NCI-H510A treated with DMSO at 0.1 percent for 48 hours (cell line): ENCODE measurements around the gene FADD.

Source experiments
- DNase-seq: peaks from one replicate; lab custom pipeline; 2025; lab: John Stamatoyannopoulos, UW

FADD gene, protein sequence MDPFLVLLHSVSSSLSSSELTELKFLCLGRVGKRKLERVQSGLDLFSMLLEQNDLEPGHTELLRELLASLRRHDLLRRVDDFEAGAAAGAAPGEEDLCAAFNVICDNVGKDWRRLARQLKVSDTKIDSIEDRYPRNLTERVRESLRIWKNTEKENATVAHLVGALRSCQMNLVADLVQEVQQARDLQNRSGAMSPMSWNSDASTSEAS

DNA sequence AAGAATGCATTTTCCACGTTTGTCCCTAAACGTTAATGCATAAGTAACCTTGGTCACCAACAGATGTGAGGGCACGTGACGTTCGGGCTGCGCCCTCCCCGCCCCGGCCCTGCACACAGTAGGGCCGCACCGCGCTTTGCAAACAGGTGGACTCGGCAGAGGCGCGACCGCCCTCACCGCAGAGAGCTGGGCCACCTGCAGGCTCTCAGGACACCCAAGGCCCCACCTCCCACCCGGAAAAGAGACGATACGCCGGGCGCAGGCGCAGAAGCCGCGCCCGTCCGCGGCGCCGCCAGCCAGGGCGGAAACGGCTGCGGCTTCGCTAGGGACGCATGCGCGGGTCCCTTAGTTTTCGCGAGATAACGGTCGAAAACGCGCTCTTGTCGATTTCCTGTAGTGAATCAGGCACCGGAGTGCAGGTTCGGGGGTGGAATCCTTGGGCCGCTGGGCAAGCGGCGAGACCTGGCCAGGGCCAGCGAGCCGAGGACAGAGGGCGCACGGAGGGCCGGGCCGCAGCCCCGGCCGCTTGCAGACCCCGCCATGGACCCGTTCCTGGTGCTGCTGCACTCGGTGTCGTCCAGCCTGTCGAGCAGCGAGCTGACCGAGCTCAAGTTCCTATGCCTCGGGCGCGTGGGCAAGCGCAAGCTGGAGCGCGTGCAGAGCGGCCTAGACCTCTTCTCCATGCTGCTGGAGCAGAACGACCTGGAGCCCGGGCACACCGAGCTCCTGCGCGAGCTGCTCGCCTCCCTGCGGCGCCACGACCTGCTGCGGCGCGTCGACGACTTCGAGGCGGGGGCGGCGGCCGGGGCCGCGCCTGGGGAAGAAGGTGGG is at the start of gene FADD:
Gene FADD (plus strand): TSS at position 377 of the 831 bp plus-strand sequence. CDS start 164 bp downstream, at position 541.
- peak; percentile 94 for DNase-seq

DNA sequence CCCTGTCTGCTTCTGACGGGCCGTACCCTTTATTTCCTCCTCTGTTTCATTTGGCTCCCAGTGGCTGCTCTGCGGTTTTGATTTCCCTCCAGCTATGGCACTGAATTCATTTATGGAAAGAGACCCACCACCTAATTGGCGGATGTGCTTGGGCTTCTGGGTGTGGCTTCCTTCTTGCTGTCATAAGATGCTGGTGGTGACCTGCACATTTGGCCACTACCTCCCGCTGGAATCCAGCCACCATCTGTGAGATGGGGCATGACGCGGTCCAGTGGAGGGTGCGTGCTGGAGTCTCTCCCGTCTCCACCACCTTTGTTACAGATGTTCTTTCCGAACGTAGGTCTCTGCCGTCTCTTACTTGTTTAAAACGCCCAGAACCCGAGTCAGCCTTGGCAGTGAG is 47.7 kb upstream of the FADD start:
- DNase-seq, result no peak

DNA sequence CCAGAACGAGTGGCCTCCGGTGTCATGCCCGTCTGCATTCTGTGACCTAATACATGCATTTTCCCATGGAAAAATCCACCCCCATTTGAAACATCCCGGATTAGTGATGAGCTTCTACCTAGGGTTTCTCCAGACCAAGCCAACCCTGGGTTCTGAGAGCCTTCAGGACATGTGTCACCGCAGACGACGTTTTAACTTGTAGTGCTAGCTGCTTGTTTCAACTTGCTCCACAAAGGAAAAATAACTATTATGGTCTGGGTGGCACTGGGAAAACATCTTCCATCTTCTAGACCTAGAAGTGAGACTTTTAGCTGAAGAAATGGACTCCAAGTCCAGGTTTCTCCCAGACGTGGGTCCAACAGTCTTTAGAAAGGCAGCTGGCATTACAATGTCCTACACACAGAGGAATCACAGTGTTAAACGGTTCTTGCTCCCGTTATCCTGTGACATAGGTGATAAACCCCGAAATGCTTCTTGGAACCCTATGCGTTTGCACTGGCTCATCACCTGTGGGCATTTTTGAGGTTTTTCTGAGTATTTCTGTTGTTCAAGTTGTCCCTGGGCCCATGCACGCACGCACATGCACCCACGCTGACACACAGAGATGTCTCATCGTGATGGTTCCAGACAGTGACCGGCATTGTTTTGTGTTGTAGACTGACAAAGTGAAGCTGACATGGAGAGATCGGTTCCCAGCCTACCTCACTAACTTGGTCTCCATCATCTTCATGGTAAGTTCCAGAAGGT is 46.6 kb upstream of the FADD start:
- DNase-seq, result no peak

DNA sequence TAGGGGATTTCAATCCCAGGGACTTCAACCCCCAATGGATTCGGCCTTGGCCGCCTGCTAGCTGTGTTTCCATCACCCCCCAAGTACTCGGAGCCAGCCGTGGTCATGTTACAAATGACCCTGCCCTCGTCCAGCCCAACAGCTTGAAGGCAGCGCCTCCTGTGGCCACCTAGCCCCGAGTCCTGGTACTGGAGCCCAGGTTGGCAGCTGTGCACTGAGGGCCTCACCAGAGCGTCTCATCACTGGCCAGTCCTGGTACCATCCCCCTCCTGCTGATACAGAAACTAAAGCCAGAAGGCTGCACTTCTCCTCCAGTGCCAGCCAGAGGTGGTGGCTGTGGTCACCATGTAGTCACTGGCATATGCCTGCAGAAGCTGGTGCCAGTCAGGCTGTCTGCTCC is 44.9 kb upstream of the FADD start:
- no peak for DNase-seq

DNA sequence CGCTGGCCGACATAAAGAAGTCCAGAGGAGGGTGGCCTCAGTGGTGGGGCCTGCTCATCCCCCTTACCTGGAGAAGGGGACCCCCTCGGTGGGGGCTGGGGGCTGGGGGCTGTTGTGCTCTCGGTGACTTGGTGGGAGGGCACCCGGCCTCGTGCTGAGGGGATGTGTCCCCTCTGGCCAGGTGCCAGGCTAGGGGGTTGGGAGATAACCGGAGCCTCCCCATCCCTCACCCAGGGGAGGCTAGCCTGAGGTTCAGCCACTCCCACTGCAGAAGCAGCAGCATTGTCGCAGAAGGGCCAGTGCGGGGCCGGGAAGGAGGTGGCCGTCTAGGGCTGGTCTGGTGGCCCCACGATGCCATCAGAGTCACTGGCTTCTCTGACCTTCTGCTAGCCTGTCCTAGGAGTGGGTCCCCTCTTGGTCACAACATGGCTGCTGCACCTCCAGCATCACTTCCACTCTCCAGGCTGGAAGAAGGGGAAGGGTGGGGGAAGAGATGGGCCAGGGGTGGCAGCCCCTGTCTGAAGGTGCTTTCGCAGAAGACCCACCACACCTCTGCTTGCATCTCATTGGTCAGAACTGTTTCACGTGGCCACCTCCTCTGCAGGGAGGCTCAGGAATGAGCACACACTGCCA is 44.2 kb upstream of the FADD start:
- DNase-seq, result no peak

DNA sequence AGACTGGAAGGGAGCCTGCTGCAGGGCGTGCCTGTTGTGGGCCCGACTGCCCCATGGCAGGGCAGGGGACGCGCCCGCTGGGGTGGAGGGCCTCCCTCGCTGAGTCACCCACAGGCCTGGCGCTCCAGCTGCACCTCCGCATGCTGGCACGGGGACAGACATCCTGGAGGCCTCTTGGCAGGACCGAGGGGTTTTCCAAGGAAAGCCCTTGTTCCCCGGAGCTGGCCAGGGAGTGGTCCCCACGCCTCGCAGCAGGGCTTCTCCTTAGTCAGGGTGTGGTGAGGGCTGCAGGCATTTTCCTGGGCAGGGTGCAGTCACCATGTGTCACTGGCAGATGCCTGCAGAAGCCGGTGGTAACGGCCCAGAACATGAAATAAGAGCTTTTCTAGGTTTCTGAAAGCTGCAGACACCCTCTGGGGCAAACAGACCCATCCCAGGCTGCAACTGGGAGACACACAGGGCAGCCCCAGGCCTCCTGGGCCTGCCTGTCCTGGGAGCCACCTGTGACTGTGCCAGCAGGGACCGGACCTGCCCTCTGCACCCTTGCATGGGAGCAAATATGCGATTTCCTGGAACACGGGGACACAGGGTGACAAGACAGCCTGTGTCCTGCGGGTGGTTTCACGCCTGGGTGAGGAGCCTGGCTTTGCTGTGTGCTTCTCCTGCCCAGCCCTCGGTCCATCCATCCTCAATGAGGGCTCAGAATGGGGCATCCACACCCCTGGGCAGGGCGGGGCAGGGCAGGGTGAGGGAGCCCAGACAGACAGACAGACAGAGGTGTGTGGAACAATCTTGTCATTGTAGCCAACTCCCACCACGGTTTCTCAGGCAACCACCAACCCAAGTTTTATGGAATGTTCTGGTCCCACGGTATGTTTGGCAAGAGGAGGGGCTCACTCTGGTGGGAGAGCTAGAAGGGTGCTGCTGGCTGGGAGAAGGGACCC is 43.2 kb upstream of the FADD start:
- DNase-seq, result no peak

DNA sequence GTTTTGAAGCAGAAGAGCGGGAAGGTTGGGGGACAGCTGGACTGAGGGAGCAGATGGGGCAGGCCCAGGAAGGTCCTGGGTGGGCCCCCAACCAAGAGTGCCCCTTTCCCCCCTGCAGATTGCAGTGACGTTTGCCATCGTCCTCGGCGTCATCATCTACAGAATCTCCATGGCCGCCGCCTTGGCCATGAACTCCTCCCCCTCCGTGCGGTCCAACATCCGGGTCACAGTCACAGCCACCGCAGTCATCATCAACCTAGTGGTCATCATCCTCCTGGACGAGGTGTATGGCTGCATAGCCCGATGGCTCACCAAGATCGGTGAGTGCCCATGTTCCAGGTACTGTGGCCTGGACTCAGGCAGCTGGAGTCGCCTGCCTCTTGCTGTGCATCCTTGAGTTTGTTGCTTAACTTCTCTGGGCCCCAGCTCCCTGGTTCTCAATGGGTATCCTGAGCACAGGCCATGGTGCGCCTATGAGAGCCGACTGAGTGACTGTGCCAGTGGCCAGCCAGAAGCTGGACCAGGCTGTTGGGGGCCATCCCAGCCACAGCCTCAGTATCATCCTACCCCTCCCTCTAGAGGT is 42.0 kb upstream of the FADD start:
- DNase-seq, result no peak

DNA sequence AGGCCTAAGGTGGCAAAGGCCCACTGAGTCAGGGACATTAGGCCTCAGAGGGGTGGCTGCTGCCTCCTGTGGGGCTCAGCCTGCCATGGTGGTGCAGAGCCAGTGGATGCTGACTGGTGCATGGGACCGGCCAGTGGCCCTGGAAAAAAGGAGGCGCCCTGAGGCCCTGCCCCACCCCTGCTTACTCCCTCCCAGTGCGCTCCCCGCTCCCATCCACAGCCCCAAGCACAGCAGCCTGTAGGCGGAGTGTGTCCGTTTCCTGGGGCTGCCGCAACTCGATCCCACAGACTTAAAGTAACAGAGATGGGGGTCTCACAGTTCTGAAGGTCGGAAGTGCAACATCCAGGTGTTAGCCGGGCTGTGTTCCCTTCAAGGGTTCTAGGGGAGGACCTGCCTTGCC is 38.4 kb upstream of the FADD start:
- DNase-seq, result no peak

DNA sequence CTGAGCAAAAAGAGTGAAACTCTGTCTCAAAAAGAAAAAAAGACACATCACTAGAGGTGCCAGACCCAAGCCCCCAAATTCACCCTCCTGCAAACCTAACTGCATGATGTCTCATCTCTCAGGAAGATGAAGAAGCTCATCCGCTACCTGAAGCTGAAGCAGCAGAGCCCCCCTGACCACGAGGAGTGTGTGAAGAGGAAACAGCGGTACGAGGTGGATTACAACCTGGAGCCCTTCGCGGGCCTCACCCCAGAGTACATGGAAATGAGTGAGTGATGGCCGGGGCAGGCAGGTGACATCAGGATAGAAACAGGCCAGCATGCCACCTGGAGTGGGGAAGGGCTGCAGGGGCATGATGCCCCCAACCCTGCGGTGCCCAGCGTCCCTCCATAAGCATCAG is 36.0 kb upstream of the FADD start:
- no peak for DNase-seq

DNA sequence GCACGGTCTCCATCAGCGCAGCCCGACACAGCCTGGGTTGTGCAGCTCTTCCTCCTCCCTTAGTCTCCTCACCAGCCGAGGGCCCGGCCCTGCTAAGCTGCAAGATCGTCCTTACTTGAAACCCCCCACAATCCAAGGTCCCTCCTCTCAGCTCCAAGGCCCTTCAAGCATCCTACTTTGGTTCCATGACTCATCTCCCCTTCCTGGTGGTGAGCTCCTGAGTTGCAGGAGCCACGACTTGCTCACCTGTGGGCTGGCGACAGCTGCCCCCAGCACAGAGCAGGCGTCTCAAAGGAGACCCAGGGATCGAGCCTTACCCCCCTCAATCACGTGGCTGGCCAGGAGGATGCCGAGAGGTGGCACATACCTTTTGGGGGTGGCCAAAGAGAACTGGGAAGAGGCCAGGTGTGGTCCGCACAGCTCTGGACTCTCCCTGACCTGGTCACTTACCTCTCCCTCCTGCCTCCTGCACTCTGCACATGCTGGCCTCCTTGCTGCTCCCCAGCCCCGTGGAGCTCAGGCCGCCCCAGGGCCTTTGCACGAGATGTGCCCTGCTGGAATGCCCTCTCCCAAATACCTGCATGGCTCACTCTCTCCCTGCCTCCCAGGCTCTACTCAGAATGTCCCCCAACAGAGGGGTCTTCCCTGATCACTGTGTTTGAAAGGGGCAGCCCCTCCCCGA is 35.2 kb upstream of the FADD start:
- DNase-seq, result no peak

DNA sequence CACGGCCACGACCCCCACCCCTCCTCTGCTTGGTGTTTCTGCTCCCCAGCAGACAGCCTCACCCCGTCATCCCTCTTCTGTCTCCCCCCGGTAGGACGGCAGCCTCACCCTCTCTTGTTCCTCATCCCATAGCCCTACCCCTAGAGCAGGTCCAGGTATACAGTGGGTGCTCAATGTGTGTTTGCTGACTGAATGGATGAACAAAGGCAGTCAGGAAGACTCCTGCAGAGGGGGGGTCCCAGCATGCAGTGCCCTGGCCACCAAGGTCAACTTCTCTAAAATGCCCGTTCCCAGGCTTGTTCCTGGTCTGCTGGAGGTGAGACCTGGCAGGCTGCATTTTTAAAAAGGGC is 34.7 kb upstream of the FADD start:
- DNase-seq, result no peak

DNA sequence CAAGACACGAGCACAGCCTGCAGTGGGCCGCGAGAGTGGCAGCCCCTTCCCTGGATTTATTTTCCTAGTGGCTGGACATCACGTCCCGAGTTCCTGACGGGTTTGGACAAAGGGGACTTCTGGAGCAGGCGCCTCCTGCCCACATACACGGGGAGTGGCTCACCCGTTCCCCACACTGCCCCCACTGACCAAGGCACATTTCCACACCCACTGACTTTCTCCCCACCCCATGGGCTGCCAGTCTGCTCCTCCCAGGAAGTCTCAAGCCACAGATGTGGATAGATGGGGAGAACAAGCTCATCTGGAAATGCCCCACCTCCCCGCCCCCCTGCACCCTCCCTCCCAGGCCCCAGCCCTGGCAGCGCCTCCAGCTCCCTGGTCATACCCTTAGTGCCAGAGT is 34.0 kb upstream of the FADD start:
- no peak for DNase-seq

DNA sequence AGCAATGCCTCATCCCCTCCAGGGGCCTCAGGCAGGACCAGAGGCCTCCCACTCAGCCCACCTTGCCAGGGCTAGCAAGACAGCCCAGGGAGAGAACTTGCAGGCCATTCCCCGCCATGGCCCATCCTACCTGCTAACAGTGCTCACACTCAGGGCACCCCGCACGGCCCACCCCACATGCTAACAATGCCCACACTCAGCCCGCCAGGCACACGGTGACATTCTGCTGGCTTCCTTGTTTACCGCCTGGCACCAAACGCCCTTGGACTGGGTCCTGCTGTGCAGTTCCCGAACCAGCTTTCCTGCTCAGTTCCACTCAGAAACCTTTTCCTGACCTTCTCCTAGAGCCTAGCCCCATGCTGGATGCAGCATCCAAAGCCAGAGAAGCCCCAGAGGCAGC is 33.5 kb upstream of the FADD start:
- DNase-seq, result no peak

DNA sequence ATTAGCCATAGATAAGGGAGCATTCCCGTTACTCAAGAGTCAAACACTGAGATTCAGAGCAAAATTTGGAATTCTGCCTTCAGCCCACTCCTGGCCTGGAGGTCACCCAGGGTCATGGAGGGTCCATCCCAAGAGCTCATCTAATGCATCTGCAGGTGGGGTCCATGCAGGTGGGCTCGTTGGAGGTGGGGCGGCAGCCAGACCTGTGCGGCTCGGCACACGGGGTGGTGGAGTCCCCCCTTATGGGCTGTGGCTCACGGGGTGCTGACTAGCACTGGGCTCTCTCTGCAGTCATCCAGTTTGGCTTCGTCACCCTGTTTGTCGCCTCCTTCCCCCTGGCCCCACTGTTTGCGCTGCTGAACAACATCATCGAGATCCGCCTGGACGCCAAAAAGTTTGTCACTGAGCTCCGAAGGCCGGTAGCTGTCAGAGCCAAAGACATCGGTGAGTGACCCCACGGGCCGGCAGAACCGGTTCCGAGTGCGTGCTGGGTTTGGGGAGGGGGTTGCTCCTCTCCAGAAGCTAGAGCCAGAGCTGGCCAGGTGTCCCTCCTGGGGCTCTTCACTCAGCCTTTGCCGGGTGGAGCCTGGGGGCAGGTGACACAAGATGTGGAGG is 32.4 kb upstream of the FADD start:
- DNase-seq, result no peak

DNA sequence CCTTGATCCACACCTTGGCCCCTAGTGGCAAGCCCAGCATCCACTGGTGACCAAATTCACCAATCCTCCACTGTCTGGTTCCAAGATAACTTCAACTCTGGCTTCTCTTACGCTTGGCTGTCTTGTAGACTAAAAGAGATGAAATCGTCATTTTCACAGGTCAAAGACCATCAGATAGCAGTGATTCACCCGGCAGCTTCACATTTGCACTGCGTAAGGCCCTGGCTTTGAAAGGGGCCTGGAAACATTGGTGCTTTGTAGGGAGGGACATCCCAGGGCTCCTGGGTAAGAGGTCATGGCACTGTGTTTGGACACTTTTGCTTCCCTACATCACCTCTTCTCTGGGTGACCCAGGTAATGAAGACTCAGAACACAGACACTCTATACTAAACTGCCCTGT is 30.1 kb upstream of the FADD start:
- no peak for DNase-seq

DNA sequence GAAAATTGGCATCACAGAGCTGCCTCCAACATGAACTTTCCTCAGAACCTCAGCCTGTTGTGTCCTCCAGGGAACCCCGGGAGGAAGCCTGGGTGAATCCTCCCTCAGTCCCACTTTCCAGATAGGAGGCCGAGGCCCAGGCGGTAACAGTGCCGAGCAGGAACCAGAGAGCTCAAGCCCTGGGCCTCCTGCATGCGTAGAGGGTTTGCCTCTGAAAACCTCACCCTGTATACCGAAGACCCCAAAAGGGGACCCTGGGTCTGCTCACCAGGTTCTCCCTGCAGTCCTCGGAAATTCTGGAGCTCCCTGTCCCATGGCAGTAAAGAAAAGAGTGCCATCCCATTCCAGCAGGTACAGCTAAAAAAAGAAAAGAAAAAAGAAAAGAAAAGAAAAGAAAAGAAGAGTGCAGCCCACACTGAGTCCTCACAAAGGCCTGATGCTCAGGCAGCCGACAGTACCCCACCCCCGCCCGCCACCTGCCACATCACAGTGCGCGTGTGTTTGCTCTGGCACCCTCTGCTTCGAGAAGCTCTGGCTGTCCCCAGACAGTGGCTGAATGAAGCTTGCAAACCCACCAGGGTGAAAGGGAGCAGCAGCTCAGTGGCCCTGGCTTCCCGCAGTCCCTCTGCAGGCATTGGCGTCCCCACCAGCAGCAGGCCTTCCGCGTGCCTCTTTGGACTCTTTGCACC is 28.4 kb upstream of the FADD start:
- DNase-seq, result no peak

DNA sequence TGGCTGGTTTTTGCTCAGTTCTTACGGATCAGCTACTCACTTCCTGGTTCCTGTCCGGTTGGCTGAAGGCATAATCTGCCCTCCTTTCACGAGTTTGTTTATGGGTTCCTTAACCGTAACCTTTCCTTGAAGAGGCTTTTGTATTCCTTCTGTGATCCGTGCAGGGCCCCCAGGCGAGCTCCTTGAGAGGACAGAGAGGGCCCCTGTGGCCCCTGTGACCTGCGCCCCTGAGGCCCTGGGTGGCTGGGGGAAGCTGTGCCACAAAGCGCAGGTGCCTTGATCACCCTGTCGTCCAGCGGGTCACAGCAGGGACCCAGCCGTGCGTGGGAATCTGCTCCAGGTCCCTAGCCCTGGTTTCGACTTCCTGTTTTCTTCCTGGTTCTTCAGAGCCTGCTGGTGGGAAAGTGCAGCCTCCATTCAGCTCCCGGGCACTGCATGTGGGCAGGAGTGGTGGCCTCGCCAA is 27.8 kb upstream of the FADD start:
- no peak for DNase-seq

DNA sequence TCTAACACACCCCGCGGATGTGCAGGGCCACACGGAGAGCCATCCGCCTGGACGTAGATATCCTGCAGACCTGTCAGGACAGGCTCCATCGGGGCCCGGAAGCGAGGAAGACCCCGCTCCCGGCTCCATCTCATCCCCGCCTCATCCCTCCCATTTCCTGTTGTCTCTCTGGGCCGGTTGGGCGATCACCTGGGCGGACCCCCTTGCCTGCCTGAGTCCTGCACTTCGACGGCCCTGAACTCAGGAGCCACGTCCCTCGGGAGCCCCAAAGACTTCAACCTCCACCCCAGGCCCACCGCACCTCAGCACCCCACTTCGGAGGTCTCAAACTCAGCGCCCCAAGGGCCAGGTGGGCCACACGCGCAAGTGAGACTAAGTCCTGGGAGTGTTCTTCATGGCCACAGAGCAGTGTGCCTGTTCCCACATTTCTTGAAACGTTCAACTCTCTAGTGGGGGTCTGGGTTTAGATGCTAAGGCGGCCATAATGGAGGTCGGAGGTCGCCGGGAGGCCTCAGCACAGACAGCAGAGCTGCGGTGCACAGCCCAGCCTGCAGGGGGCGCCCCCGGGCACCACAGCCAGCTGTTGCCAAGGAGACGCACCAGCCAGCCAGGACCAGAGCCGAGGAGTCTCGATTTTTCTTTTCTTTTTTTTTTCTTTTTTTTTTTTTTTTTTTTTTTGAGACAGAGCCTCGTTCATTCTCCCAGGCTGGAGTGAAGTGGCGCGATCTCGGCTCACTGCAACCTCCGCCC is 26.0 kb upstream of the FADD start:
- DNase-seq, result no peak

DNA sequence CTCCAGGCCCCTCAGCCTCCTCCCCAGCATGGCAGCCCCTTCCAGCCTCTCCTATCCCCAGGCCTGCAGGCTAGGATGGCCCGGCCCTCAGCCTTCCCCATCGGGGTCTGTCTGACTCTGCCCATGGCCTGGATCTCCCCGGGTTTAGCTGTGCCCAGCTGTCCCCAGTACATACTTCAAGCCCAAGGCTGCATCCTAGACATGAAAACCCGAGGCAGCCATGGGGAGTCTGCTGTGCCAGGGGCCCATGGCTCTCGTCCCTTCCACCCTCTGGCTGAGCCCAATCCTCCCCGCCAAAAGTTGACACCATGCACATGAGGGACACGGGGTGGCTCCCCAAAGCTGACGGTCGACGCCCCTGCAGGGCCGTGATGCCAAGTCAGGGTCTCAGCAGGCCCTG is 22.2 kb upstream of the FADD start:
- DNase-seq, result no peak
